ENCODE measurements around the gene E2F8.

DNA sequence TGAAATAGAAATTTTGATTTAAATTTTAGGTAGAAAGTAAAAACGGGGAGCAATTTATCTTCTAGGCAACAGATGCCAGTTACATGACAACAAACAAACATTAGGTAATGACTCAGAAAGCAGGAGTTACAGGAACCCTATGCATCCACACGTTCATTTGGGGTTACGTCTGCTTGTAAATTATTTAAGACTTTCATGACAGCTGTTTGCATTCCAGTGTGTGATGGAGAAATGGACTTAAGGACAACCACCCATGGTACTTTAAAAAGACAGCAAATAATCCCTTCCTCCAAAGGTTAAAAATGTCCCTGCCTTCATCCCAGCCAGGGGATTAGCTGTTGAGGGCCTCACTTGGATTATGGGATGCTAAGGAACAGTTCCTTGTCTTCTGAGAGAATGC lies 11.8 kb downstream of the E2F8 start:
- TF ChIP-seq ZNF274 (IDR thresholded peaks at IDR 0.05; ENCODE audit: low read depth, low read length) (no peak), YY1 (IDR thresholded peaks at IDR 0.05; ENCODE audit: insufficient read depth, insufficient read length) (no peak), SUZ12 (IDR thresholded peaks at IDR 0.05; ENCODE audit: extremely low read depth, insufficient read depth, insufficient read length) (no peak)

All from NT2/D1 (cell line).